ENCODE data around the gene B3GALT6.

B3GALT6 gene

DNA sequence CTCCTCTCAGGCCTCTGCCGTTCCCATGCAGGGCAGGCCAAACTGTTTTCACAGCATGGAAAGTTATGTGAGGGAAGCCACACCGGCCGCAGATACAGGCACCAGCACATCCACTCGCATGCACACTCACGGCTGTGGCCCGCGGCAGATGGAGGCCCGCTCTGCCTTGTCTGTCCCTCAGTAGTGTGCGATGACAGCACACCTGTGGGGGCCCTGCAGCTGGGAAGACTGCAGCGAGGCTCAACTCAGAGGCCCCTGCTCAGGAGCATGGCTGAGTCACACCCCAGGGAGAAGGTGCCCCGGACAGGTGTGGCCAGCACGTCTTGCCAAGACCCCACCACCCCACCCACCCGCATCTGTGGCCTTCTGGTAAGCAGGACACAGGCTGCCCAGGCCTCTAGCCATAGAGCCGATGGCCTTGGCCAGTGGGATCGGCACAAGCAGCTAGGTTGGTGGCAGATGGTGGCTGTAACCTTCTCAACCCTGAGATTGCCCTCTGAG, 42.9 kb downstream of the B3GALT6 start:
- peaks cover 8% of the 10 kb centered on the region for H3K4me1 ChIP-seq (ENCODE audit: insufficient read depth, poor library complexity, severe bottlenecking)
- no peak overlapping the region for H3K27ac ChIP-seq (ENCODE audit: poor library complexity, severe bottlenecking)
- TF ChIP-seq CTCF (IDR thresholded peaks at IDR 0.05; ENCODE audit: poor library complexity, severe bottlenecking): no peak
- no peak for ATAC-seq (ENCODE audit: low read depth)
- no peak overlapping the region for H3K4me3 ChIP-seq (ENCODE audit: severe bottlenecking)
- peak; percentile 53 for DNase-seq (ENCODE audit: low spot score)
- no peaks in the 10 kb centered on the region for H3K27me3 ChIP-seq (ENCODE audit: insufficient read depth, poor library complexity, severe bottlenecking)
- no peaks in the 10 kb centered on the region for H3K9me3 ChIP-seq (ENCODE audit: severe bottlenecking)
- peaks cover 11% of the 10 kb centered on the region for H3K36me3 ChIP-seq (ENCODE audit: low read depth)

- H3K36me3 ChIP-seq (ENCODE audit: low read depth): peaks cover 9% of the 10 kb centered on the region
Observed at GRCh38 chr1:1275836-1276235, 43.8 kb downstream of the B3GALT6 start.

DNA sequence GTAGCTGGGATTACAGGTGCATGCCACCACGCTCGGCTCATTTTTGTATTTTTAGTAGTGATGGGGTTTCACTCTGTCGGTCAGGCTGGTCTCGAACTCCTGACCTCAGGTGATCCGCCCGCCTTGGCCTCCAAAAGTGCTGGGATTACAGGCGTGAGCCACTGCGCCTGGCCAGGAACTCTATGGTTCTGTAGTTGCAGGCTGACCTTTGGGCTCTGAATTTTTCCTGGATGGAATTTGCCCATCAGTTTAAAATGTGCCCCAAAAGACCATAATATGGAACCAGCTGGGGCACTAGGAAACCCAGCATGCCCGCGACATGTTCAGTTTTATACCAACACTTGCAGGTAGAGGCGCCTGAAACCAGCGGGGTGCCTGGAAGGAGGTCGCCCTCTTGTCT, 46.6 kb downstream of the B3GALT6 start:
- H3K27ac ChIP-seq (ENCODE audit: poor library complexity, severe bottlenecking): no peak overlapping the region
- H3K4me3 ChIP-seq (ENCODE audit: severe bottlenecking): no peak overlapping the region
- no peak for ATAC-seq (ENCODE audit: low read depth)
- no peak for TF ChIP-seq CTCF (IDR thresholded peaks at IDR 0.05; ENCODE audit: poor library complexity, severe bottlenecking)
- no peaks in the 10 kb centered on the region for H3K4me1 ChIP-seq (ENCODE audit: insufficient read depth, poor library complexity, severe bottlenecking)
- no peaks in the 10 kb centered on the region for H3K9me3 ChIP-seq (ENCODE audit: severe bottlenecking)
- no peaks in the 10 kb centered on the region for H3K36me3 ChIP-seq (ENCODE audit: low read depth)
- H3K27me3 ChIP-seq (ENCODE audit: insufficient read depth, poor library complexity, severe bottlenecking): no peaks in the 10 kb centered on the region
- no peak for DNase-seq (ENCODE audit: low spot score)

More at GRCh38 chr1:1275836-1276235, 43.8 kb downstream of the B3GALT6 start:
- Histone ChIP-seq H3K9me3 (ENCODE audit: severe bottlenecking) (no peaks in the 10 kb centered on the region), H3K4me1 (ENCODE audit: insufficient read depth, poor library complexity, severe bottlenecking) (peaks cover 8% of the 10 kb centered on the region), H3K27ac (ENCODE audit: poor library complexity, severe bottlenecking) (no peak overlapping the region), H3K4me3 (ENCODE audit: severe bottlenecking) (no peak overlapping the region), H3K27me3 (ENCODE audit: insufficient read depth, poor library complexity, severe bottlenecking) (no peaks in the 10 kb centered on the region)
- ATAC-seq (ENCODE audit: low read depth) (no peak), DNase-seq (ENCODE audit: low spot score) (no peak)
- no peak for TF ChIP-seq CTCF (IDR thresholded peaks at IDR 0.05; ENCODE audit: poor library complexity, severe bottlenecking)

- ATAC-seq (ENCODE audit: low read depth) (no peak), DNase-seq (ENCODE audit: low spot score) (no peak)
- Histone ChIP-seq H3K27ac (ENCODE audit: poor library complexity, severe bottlenecking) (no peak overlapping the region), H3K4me1 (ENCODE audit: insufficient read depth, poor library complexity, severe bottlenecking) (no peaks in the 10 kb centered on the region), H3K9me3 (ENCODE audit: severe bottlenecking) (no peaks in the 10 kb centered on the region), H3K36me3 (ENCODE audit: low read depth) (no peaks in the 10 kb centered on the region), H3K27me3 (ENCODE audit: insufficient read depth, poor library complexity, severe bottlenecking) (no peaks in the 10 kb centered on the region), H3K4me3 (ENCODE audit: severe bottlenecking) (no peak overlapping the region)
- TF ChIP-seq CTCF (IDR thresholded peaks at IDR 0.05; ENCODE audit: poor library complexity, severe bottlenecking): no peak
Observed at GRCh38 chr1:1279028-1279427, 47.0 kb downstream of the B3GALT6 start.

DNA sequence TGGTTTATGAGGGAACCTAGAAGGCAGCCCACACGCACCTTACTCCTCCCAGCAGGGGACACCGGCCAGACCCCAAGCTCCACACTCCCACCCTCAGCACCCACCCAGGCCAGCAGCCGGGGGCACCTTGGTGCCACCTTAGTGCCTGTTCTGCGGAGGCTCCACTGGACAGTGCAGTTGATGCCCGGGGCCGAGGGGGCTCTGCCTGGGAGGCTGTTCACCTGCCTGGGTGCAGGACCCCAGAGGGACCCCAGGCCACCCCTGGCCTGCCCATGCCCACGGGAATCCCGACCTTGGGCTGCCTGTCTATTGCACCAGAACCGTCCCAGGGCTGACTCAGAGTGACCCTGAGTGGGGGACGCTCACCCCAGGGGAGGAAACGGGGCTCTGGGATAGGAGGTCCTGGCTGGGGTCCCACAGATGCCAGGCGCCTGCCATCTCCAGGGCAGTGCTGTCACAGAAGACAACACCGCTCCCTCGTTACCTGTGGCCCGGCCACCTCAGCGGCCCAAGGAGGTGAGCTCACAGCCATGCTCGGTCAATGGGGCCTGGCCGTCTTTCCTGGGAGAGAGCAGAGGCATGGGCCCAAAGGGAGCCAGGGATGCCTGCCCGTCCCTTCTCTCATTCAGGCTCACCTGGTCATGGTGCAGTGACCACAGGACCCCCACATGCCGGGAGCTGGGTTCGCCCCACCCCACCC, 48.9 kb downstream of the B3GALT6 start:
- H3K27ac ChIP-seq (ENCODE audit: poor library complexity, severe bottlenecking): no peak overlapping the region
- H3K36me3 ChIP-seq (ENCODE audit: low read depth): no peaks in the 10 kb centered on the region
- no peak for TF ChIP-seq CTCF (IDR thresholded peaks at IDR 0.05; ENCODE audit: poor library complexity, severe bottlenecking)
- DNase-seq (ENCODE audit: low spot score) (no peak), ATAC-seq (ENCODE audit: low read depth) (no peak)
- no peak overlapping the region for H3K4me3 ChIP-seq (ENCODE audit: severe bottlenecking)
- H3K4me1 ChIP-seq (ENCODE audit: insufficient read depth, poor library complexity, severe bottlenecking): no peaks in the 10 kb centered on the region
- H3K9me3 ChIP-seq (ENCODE audit: severe bottlenecking): no peaks in the 10 kb centered on the region
- no peaks in the 10 kb centered on the region for H3K27me3 ChIP-seq (ENCODE audit: insufficient read depth, poor library complexity, severe bottlenecking)

Data from RWPE2 (cell line).